Measurements from ENCODE around the gene EXOC4. TPM values are rescaled to one million over a fixed set of nuclear protein-coding genes. Genes with fewer than 3 reads are reported as not detected.

The EXOC4 gene
- total and polyA plus RNA-seq, 2 donors (not counting 1 experiment from before 2014, with no cell fraction given): 79.6 to 158 TPM

DNA sequence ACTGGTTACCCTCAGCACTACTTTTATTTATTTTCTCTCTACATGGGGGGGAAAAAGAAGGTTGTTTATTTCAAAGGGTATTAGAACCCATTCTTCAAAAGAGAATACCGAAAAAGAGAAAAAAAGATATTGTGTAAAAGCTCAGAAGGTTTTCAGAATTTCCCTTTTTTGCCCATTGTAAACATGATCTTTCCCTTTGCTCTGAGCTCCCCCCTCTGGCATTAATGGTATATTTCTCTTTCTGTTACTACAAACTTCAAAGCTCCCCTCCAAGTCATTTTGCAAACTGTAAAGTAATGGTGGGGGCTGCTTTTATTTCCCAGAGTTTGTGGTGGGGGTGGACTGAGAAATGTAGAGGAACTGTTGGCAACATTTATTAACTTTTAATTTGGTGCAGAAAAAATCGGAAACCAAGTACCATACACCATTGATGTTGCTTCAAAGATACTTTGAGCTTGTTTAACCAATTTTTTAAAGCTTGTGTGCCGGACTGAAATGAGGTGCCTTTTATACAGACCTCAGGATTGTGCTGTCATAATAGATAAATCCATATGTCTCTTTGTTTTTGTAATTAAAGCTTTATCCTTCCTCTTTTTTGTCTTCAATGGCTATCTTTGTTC, 181.5 kb downstream of the EXOC4 start:
- no peak overlapping the region for H3K9ac ChIP-seq (ENCODE audit: insufficient read depth, low read length)
- no peak for TF ChIP-seq EZH2 (IDR thresholded peaks at IDR 0.05; ENCODE audit: low read length, missing control alignments)
- TF ChIP-seq, protein P1, sequence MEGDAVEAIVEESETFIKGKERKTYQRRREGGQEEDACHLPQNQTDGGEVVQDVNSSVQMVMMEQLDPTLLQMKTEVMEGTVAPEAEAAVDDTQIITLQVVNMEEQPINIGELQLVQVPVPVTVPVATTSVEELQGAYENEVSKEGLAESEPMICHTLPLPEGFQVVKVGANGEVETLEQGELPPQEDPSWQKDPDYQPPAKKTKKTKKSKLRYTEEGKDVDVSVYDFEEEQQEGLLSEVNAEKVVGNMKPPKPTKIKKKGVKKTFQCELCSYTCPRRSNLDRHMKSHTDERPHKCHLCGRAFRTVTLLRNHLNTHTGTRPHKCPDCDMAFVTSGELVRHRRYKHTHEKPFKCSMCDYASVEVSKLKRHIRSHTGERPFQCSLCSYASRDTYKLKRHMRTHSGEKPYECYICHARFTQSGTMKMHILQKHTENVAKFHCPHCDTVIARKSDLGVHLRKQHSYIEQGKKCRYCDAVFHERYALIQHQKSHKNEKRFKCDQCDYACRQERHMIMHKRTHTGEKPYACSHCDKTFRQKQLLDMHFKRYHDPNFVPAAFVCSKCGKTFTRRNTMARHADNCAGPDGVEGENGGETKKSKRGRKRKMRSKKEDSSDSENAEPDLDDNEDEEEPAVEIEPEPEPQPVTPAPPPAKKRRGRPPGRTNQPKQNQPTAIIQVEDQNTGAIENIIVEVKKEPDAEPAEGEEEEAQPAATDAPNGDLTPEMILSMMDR (conservative IDR thresholded peaks at IDR 0.05 in 1 of 2, IDR thresholded peaks at IDR 0.05 in 1 of 2; ENCODE audit: low read depth in 1 of 2, low read length in 2 of 2): peak; percentile 64 to 66
- no peaks in the 10 kb centered on the region for H3K79me2 ChIP-seq (ENCODE audit: control insufficient read depth, insufficient read depth, low read length)
- H4K20me1 ChIP-seq (ENCODE audit: control insufficient read depth, extremely low read depth, insufficient read depth, low read length): no peaks in the 10 kb centered on the region
- no peaks in the 10 kb centered on the region for H3K36me3 ChIP-seq (ENCODE audit: control insufficient read depth, insufficient read depth, low read length)
- peaks cover 5% of the 10 kb centered on the region for H3K4me1 ChIP-seq (ENCODE audit: control insufficient read depth, extremely low read depth, insufficient read depth, low read length)
- H3K4me3 ChIP-seq (replicated peaks in 1 of 4; ENCODE audit: control extremely low read depth in 1 of 4, insufficient read depth in 1 of 4, low read depth in 3 of 4, low read length in 4 of 4): no peak overlapping the region
- H2AFZ ChIP-seq (ENCODE audit: low read length): no peak overlapping the region
- no peaks in the 10 kb centered on the region for H3K27me3 ChIP-seq (ENCODE audit: control insufficient read depth, insufficient read depth, low read length)
- H3K9me3 ChIP-seq (ENCODE audit: control insufficient read depth, insufficient read depth, low read depth, low read length): no peaks in the 10 kb centered on the region
- H3K27ac ChIP-seq (ENCODE audit: insufficient read depth, low read length): no peak overlapping the region
- DNase-seq (ENCODE audit: low read depth in 2 of 2): peak; percentile 30 to 67
- H3K4me2 ChIP-seq (ENCODE audit: extremely low read depth, insufficient read depth, low read length): no peak overlapping the region

DNA sequence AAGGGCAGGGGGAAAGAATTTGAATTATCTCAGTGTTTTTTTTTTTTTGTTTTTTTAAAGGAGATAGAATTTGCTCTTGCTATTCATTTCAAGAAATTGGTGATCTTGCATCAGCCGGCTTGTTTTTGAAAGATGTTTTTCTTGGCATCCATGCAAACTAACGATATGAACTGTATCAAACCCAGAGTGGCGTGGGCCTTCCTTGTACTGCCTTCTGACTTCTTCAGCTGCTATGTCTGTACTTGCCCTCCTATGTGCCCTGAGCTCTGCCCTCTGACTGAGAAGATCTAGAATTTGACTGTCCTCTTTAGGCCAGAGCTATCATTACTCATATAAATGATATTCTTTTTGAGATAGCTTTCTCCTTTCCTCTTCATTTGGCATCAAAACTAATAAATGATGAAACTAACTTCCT, 183.1 kb downstream of the EXOC4 start:
- H3K27ac ChIP-seq (ENCODE audit: insufficient read depth, low read length): no peak overlapping the region
- no peak overlapping the region for H3K4me3 ChIP-seq (replicated peaks in 1 of 4; ENCODE audit: control extremely low read depth in 1 of 4, insufficient read depth in 1 of 4, low read depth in 3 of 4, low read length in 4 of 4)
- no peaks in the 10 kb centered on the region for H3K79me2 ChIP-seq (ENCODE audit: control insufficient read depth, insufficient read depth, low read length)
- H4K20me1 ChIP-seq (ENCODE audit: control insufficient read depth, extremely low read depth, insufficient read depth, low read length): no peaks in the 10 kb centered on the region
- peak; percentile 77 to 95 for DNase-seq (ENCODE audit: low read depth in 2 of 2)
- H3K4me2 ChIP-seq (ENCODE audit: extremely low read depth, insufficient read depth, low read length): peak overlapping the region; percentile 40
- no peaks in the 10 kb centered on the region for H3K36me3 ChIP-seq (ENCODE audit: control insufficient read depth, insufficient read depth, low read length)
- peaks cover 5% of the 10 kb centered on the region for H3K4me1 ChIP-seq (ENCODE audit: control insufficient read depth, extremely low read depth, insufficient read depth, low read length)
- TF ChIP-seq, protein P1 (conservative IDR thresholded peaks at IDR 0.05 in 1 of 2, IDR thresholded peaks at IDR 0.05 in 1 of 2; ENCODE audit: low read depth in 1 of 2, low read length in 2 of 2): no peak
- TF ChIP-seq EZH2 (IDR thresholded peaks at IDR 0.05; ENCODE audit: low read length, missing control alignments): no peak
- H3K27me3 ChIP-seq (ENCODE audit: control insufficient read depth, insufficient read depth, low read length): no peaks in the 10 kb centered on the region
- no peak overlapping the region for H2AFZ ChIP-seq (ENCODE audit: low read length)
- no peak overlapping the region for H3K9ac ChIP-seq (ENCODE audit: insufficient read depth, low read length)
- no peaks in the 10 kb centered on the region for H3K9me3 ChIP-seq (ENCODE audit: control insufficient read depth, insufficient read depth, low read depth, low read length)

DNA sequence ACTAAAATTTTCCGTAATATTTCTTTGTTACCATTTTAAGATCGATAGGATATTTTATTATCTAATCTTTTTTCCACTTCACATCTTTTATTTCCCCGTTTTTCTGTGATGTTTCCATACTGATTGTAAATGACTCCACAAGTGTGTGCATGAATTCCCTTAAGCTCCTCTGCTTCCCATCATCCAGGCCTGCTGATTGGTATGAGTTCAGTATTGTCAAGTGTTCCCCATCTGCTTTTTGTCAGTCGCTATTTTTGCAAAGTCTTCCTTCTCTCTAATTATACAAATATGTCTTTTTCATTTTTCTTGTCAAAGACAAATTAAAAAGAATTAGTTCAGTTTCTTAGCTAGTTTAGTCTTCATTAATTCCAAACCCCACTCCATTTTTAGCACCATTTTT, 184.7 kb downstream of the EXOC4 start:
- Histone ChIP-seq H3K27me3 (ENCODE audit: control insufficient read depth, insufficient read depth, low read length) (no peaks in the 10 kb centered on the region), H3K4me1 (ENCODE audit: control insufficient read depth, extremely low read depth, insufficient read depth, low read length) (peaks cover 5% of the 10 kb centered on the region), H3K79me2 (ENCODE audit: control insufficient read depth, insufficient read depth, low read length) (no peaks in the 10 kb centered on the region), H3K27ac (ENCODE audit: insufficient read depth, low read length) (no peak overlapping the region), H3K9me3 (ENCODE audit: control insufficient read depth, insufficient read depth, low read depth, low read length) (no peaks in the 10 kb centered on the region), H3K9ac (ENCODE audit: insufficient read depth, low read length) (no peak overlapping the region), H3K4me2 (ENCODE audit: extremely low read depth, insufficient read depth, low read length) (no peak overlapping the region), H2AFZ (ENCODE audit: low read length) (no peak overlapping the region), H3K36me3 (ENCODE audit: control insufficient read depth, insufficient read depth, low read length) (no peaks in the 10 kb centered on the region), H3K4me3 (replicated peaks in 1 of 4; ENCODE audit: control extremely low read depth in 1 of 4, insufficient read depth in 1 of 4, low read depth in 3 of 4, low read length in 4 of 4) (no peak overlapping the region), H4K20me1 (ENCODE audit: control insufficient read depth, extremely low read depth, insufficient read depth, low read length) (no peaks in the 10 kb centered on the region)
- no peak for DNase-seq (ENCODE audit: low read depth in 2 of 2)
- TF ChIP-seq, protein P1 (conservative IDR thresholded peaks at IDR 0.05 in 1 of 2, IDR thresholded peaks at IDR 0.05 in 1 of 2; ENCODE audit: low read depth in 1 of 2, low read length in 2 of 2): no peak
- TF ChIP-seq EZH2 (IDR thresholded peaks at IDR 0.05; ENCODE audit: low read length, missing control alignments): no peak

Measured in fibroblast of lung (primary cell).